Ramos (cell line): Measurements from ENCODE around the gene RAB8A.

ENCODE experiments used
- in situ Hi-C: fragments of 300-500 bp; cut with MboI; formaldehyde crosslinking; loops from one replicate; pipeline ENCODE4 v1.14.3; 2022; ENCODE audit warnings: low sequenced_read_pairs; ENCODE audit not compliant: unreplicated experiment

RAB8A gene

GRCh38 chr19:16136185-16136999 lies 24.7 kb downstream of the RAB8A start:
- in situ Hi-C loops: no loop called here

GRCh38 chr19:16139752-16140151 lies 28.1 kb downstream of the RAB8A start:
- in situ Hi-C loops: no loop called here

- in situ Hi-C loops: no loop called here
Observed at GRCh38 chr19:16141043-16141442, 29.4 kb downstream of the RAB8A start.

GRCh38 chr19:16142032-16142580 lies 30.4 kb downstream of the RAB8A start:
- in situ Hi-C loops: no loop called here

GRCh38 chr19:16143399-16144215 lies 31.9 kb downstream of the RAB8A start, which contains the start of gene HSH2D:
Gene HSH2D (plus strand): TSS chr19:16143685. CDS start chr19:16148751, 5,066 bp downstream.
- in situ Hi-C loops: no loop called here

GRCh38 chr19:16144216-16144581 lies 32.5 kb downstream of the RAB8A start:
- in situ Hi-C loops: no loop called here

GRCh38 chr19:16146112-16146511 lies 34.4 kb downstream of the RAB8A start:
- in situ Hi-C loops: no loop called here

GRCh38 chr19:16148443-16149229 lies 36.9 kb downstream of the RAB8A start:
- in situ Hi-C loops: no loop called here

GRCh38 chr19:16153582-16154336 lies 42.1 kb downstream of the RAB8A start:
- in situ Hi-C loops: no loop called here

- in situ Hi-C loops: no loop called here
Observed at GRCh38 chr19:16154557-16154956, 42.9 kb downstream of the RAB8A start.

GRCh38 chr19:16155128-16155527 lies 43.4 kb downstream of the RAB8A start:
- in situ Hi-C loops: no loop called here

GRCh38 chr19:16156904-16157303 lies 45.2 kb downstream of the RAB8A start:
- in situ Hi-C loops: no loop called here

GRCh38 chr19:16157601-16158000 lies 45.9 kb downstream of the RAB8A start:
- in situ Hi-C loops: no loop called here

GRCh38 chr19:16159655-16160054 lies 48.0 kb downstream of the RAB8A start:
- in situ Hi-C loops: no loop called here

- in situ Hi-C loops: no loop called here
Observed at GRCh38 chr19:16160445-16160942, 48.8 kb downstream of the RAB8A start.

- in situ Hi-C loops: no loop called here
Observed at GRCh38 chr19:16160943-16161560, 49.4 kb downstream of the RAB8A start.

GRCh38 chr19:16161840-16162239 lies 50.2 kb downstream of the RAB8A start:
- in situ Hi-C loops: no loop called here

- in situ Hi-C loops: no loop called here
Observed at GRCh38 chr19:16164222-16164890, 52.7 kb downstream of the RAB8A start.
